Suppressor macrophage treated with lipopolysaccharide for 1 hour (primary cell): ENCODE results near the gene SF3A1.
A peak's percentile ranks its signal among the peaks of the same experiment; 100 is the strongest.
"Not testable (repeated sequence)": the region's sequence is repeated elsewhere in the genome, so short reads cannot be mapped to it uniquely, and the experiment has no call there.

Experiments
- DNase-seq, 3 donors: peaks; one replicate each; pipeline ENCODE4 v3.0.0-alpha.2; 2020 to 2022

Gene SF3A1

GRCh38 chr22:30347255-30347892 lies 9.3 kb downstream of the SF3A1 start:
- peak in 2 of 3 donors; percentile 14 to 15 for DNase-seq

- DNase-seq, result no peak
These were observed 12.1 kb downstream of the SF3A1 start for GRCh38 chr22:30344447-30345200.

- DNase-seq, result no peak
These were observed 15.6 kb downstream of the SF3A1 start for GRCh38 chr22:30340911-30341685.

- no peak for DNase-seq
These were observed 17.9 kb downstream of the SF3A1 start for GRCh38 chr22:30338802-30339201.

GRCh38 chr22:30338341-30338740 lies 18.4 kb downstream of the SF3A1 start:
- DNase-seq, result not testable (repeated sequence)

- DNase-seq, result no peak
These were observed 19.3 kb downstream of the SF3A1 start for GRCh38 chr22:30337461-30337778.

- no peak for DNase-seq
These were observed 19.8 kb downstream of the SF3A1 start for GRCh38 chr22:30336752-30337460.

GRCh38 chr22:30335236-30335635 lies 21.5 kb downstream of the SF3A1 start:
- no peak for DNase-seq

GRCh38 chr22:30334646-30335045 lies 22.0 kb downstream of the SF3A1 start:
- no peak for DNase-seq

GRCh38 chr22:30333707-30334087 lies 23.0 kb downstream of the SF3A1 start:
- DNase-seq, result no peak

GRCh38 chr22:30332994-30333706 lies 23.5 kb downstream of the SF3A1 start:
- DNase-seq, result no peak

GRCh38 chr22:30332551-30332950 lies 24.1 kb downstream of the SF3A1 start:
- DNase-seq, result no peak

GRCh38 chr22:30328466-30329049 lies 28.1 kb downstream of the SF3A1 start:
- no peak for DNase-seq

- DNase-seq, result no peak
These were observed 28.8 kb downstream of the SF3A1 start for GRCh38 chr22:30327864-30328345.

GRCh38 chr22:30326706-30327362 lies 29.9 kb downstream of the SF3A1 start, which contains the start of gene TBC1D10A:
Gene TBC1D10A (minus strand): TSS chr22:30326941. CDS start chr22:30326881, 60 bp downstream.
- DNase-seq, result peak; percentile 90 to 99 (median 95)

GRCh38 chr22:30326255-30326705 lies 30.4 kb downstream of the SF3A1 start:
- DNase-seq, result peak in 2 of 3 donors; percentile 50 to 68

GRCh38 chr22:30325724-30326254 lies 30.9 kb downstream of the SF3A1 start:
- no peak for DNase-seq

GRCh38 chr22:30325065-30325720 lies 31.5 kb downstream of the SF3A1 start:
- DNase-seq, result peak; percentile 93 to 96 (median 94)

GRCh38 chr22:30324014-30324730 lies 32.5 kb downstream of the SF3A1 start:
- peak; percentile 51 to 59 (median 58) for DNase-seq

- no peak for DNase-seq
These were observed 33.4 kb downstream of the SF3A1 start for GRCh38 chr22:30323246-30323645.
